DMS53 treated with DMSO at 0.1 percent for 48 hours (cell line): ENCODE results near the gene COQ5.
"Not testable (repeated sequence)": the region's sequence is repeated elsewhere in the genome, so short reads cannot be mapped to it uniquely, and the experiment has no call there.

ENCODE experiments used
- DNase-seq: peaks from one replicate; lab custom pipeline; 2025; ENCODE audit not compliant: unreplicated experiment; lab: John Stamatoyannopoulos, UW

COQ5 gene

GRCh38 chr12:120529641-120530417, 871 bp upstream of the COQ5 start:
- DNase-seq: peak; percentile 78

GRCh38 chr12:120522568-120522967, 6.4 kb downstream of the COQ5 start:
- DNase-seq: no peak

- DNase-seq: not testable (repeated sequence)
Measured at GRCh38 chr12:120519324-120519723, 9.6 kb downstream of the COQ5 start.

- DNase-seq: no peak
Measured at GRCh38 chr12:120515496-120515895, 13.5 kb downstream of the COQ5 start.

- DNase-seq: no peak
Measured at GRCh38 chr12:120514002-120514401, 15.0 kb downstream of the COQ5 start.

GRCh38 chr12:120508537-120508936, 20.4 kb downstream of the COQ5 start:
- DNase-seq: no peak

GRCh38 chr12:120504587-120504986, 24.4 kb downstream of the COQ5 start:
- no peak for DNase-seq

- DNase-seq: no peak
Measured at GRCh38 chr12:120500581-120500980, 28.4 kb downstream of the COQ5 start.

- no peak for DNase-seq
Measured at GRCh38 chr12:120498870-120499515, 30.0 kb downstream of the COQ5 start.

GRCh38 chr12:120497524-120498150, 31.3 kb downstream of the COQ5 start:
- DNase-seq: no peak

GRCh38 chr12:120496413-120497340, 32.3 kb downstream of the COQ5 start:
- peak; percentile 36 for DNase-seq

- peak; percentile 96 for DNase-seq
Measured at GRCh38 chr12:120495731-120496412, 33.1 kb downstream of the COQ5 start, which contains the start of gene DYNLL1. Gene DYNLL1 (plus strand): TSS chr12:120496113. CDS start chr12:120496422, 309 bp downstream.

GRCh38 chr12:120495186-120495730, 33.7 kb downstream of the COQ5 start:
- no peak for DNase-seq

- no peak for DNase-seq
Measured at GRCh38 chr12:120490833-120491512, 38.0 kb downstream of the COQ5 start.

GRCh38 chr12:120490325-120490724, 38.6 kb downstream of the COQ5 start:
- DNase-seq: no peak

- no peak for DNase-seq
Measured at GRCh38 chr12:120489018-120489417, 39.9 kb downstream of the COQ5 start.

GRCh38 chr12:120488057-120488640, 40.8 kb downstream of the COQ5 start:
- DNase-seq: no peak

- DNase-seq: not testable (repeated sequence)
Measured at GRCh38 chr12:120487552-120487951, 41.4 kb downstream of the COQ5 start.
